Stimulated activated CD4-positive, alpha-beta T cell treated with anti-CD3 and anti-CD28 coated beads, Interleukin-4, amount 100 ng/mL, for 1 hour (primary cell): ENCODE data around the gene SLC39A3.

ENCODE experiments used
- DNase-seq: peaks from one replicate; pipeline ENCODE4 v3.0.0-alpha.2; 2020

The SLC39A3 gene

DNA sequence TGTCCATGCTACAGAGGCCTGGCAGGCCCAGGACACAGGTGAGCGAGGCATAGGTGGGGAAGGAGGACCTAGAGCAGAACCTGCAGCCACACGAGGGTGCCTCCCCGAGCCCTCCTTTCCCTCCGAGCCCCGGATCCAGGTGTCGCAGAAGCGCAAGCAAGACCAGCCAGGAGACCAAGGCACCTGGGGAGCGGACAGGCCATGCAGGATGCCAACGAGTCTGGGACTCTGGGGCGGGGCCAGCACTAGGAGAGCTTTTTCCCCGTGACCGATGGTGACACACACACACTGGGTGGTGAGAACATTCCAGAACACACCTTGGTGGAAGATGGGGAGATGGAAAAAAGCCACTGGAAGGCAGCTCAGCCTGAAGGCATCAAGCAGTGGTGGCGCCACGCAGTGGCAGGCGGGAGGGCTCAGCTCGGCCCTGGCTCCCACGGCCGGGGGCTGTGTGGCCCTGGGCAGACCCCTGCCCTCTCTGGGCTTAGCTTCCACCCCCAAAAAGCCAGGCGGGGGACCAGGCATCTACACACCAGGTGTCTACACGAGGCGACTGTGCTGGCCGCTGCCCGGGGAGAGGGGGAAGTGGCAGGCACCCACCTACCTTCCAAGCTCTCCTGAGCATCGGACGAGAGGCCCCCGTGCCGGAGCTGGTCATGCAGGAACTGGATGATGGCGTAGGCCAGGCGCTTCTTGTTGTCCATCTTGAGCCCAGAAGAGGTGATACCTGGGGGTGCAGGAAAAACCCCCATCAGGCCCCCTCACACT lies 28.7 kb upstream of the SLC39A3 start:
- DNase-seq: no peak

DNA sequence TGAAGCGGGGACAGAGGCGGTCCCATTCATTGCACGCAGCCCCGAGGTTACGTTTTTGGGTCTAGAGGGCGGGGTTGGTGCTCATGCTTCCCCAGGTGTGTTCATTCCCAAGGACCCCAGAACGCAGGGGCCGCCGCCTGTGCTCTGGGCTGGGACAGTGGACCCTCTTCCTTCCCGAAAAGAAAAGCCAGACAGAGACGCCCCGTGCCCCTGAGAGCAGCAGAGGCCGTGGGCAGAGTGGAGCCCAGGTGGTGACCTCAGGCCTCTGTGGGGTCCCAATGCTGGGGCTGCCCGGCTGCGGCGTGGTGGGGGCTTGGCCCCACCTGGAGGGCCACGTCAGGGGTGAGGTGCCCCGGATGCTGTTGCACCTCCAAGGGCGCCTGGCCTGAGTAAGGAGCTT lies 27.9 kb upstream of the SLC39A3 start:
- no peak for DNase-seq

DNA sequence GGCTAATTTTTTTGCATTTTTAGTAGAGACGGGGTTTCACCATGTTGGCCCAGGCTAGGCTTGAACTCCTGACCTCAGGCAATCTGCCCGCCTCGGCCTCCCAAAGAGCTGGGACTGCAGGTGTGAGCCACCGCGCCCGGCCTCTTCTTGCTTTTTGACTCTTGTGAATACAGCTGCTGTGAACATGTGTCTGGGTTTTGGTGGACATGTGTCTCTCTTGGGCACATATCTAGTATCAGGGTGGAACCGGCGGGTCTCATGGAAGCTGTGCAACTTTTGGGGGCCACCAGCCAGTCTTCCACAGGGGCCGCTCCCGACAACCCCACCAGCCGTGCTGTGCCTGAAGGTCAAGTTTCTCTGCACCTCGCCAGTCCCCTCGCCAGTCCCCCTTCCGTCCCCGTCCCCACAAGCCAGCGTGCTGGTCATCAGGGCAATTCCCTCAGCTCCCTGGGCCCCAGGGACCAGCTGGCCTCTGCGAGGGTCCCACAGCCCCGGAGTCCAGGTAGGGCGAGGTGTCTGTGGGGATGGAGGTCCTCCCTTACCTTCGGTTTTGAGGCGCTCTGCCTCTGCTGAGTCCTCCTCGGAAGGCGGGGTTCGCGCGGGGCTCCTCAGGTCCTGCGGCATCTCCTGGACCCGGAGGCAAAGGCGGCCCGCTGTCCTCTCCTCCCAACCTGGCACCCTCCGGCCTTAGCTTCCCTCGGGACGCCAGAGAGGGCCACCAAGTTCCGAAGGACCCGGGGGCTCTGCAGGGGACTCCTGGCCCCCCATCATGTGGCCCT lies 27.0 kb upstream of the SLC39A3 start:
- DNase-seq: no peak

DNA sequence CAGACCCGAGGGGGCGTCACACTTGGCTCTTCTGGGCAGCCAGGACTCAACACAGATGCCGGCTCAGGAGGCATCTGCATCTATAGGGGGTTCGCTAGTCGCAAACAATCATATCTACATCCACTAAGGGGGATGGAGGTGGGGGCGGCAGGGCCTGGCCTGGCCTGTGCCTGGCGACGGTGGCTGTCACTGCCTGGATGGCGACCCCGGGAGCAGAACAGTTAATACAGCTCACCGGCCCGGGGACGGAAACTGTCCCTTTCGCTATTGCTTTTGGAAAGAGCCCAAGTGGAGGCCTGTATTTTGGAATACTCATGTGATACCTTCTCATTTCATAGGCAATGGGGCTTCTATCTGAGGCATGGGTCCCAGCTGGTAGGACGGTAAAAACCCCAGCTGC lies 25.6 kb upstream of the SLC39A3 start:
- no peak for DNase-seq

DNA sequence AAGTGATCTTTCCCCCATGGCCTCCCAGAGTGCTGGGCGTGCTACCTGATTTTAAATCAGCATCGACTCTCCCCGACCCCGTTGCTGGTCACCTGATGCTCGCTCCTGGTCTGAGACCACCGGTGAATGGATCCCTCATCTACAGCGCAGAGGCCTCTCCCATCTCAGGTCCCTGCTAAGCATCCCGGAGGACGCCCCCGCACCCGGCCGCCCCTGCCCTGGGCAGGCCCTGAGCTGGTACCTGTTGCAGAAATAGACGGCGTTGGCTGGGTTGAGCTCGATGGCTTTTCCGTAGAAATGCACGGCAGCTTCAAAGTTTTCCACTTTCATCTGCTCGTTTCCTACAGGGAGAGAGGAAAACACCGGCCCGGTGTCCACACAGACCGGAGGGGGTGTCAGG lies 25.1 kb upstream of the SLC39A3 start:
- DNase-seq: no peak

DNA sequence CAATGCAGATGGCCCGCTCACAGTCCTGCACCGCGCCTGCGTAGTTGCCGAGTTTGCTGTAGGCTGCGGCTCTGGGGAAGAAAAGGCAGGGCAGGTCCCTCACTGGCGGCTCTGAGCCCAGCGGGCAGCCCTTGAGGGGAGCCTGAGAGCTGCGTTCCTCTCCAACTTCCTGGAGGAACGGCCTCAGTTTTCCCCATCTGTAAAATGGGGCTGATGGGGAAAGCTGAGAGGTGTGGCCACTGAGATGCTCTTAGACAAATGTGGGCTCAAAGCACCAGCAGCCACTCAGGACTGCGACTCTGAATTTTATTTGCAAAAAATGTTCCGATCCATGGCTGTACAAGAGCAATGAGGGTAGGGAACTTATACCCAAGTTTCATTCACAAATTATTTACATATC lies 23.9 kb upstream of the SLC39A3 start:
- DNase-seq: no peak

DNA sequence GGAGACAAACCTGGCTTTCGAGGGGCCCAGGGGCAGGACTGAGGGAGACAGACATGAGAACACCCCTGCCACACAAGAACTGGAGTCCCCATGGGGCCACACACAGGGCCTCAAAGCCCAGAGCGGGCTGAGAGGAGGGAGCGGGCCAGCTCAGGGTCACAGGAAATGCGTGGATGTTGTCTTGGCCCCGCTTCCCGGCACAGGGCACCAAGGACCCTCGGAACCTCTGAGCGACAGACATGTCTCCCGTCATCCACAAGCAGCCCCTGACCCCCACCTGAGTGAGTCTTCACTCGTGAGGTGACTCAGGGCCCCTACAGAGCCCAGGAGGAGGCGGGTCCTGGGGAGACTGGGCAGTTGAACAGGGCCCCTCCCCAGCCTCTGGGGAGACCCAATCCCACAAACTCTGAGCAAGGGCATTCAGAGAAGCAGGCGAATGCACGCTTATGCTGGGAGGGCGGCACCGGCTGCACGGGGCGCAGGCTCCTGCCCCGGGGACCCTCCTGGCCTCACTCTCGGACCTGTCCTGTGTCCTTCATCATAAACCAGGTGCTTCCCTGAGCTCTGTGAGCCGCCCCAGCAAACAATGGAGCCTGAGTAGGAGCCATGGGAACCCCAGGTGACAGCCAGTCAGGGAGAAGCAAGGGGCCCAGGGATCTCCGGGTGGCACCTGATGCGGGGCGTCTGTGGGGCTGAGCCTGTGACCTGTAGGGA lies 23.1 kb upstream of the SLC39A3 start:
- DNase-seq: no peak

DNA sequence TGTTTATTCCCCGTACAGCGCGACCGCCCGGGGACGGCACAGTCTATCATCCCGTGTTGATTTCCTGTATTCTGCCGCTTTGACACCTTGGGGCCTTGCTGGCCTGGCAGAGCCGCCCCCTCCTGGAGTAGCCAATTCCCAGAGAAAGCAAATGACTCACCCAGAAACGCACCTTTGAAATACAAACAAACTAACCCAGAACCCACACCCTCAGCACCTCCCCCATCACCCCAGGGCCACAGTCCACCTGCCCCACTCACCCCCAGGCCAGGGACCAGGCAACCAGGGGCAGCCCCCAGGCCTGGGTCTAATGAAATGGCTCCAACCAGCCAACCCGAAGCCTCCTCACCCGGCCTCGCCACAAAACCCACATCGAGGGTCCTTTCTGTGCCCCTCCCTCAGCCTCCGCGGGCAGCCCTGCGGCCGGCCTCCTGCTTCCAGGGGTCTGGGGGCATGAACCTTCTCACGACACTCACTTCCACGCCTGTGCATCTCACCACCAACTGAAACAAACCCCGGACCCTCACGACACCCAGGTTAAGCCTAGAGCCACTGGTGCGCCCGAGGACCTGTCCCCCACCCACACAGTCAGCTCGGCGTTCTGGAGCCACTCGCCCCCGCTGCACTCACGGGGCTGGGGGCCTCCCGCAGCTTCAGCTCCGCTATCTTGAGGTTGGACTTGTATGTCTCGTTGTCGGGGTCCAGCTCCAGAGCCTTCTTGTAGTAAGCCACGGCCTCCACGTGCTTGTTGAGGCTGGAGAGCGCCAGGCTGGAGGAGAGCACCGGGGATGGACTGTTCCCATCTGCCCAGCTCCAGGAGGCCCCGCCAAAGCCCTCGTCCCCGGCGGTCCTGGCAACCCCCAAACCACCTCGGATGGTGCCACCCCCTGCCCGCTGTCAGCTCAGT lies 22.3 kb upstream of the SLC39A3 start:
- DNase-seq: no peak

DNA sequence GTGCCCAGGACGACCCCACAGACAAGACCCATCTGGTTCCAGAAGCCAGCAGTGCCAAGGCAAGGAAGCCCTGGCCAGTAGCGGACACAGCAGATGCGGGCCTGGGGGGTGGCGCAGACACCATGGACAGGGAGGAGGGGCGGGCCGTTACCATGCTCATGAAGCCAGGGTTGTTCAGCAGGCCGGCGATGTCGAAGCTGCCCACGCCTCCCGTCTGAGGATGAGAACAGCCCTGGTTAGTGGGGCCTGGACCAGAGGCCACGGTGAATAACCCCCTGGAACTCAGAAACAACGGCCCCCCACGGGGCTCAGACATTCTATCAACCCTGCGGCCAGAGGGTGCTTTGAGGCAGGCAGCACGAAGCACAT lies 21.5 kb upstream of the SLC39A3 start:
- no peak for DNase-seq

DNA sequence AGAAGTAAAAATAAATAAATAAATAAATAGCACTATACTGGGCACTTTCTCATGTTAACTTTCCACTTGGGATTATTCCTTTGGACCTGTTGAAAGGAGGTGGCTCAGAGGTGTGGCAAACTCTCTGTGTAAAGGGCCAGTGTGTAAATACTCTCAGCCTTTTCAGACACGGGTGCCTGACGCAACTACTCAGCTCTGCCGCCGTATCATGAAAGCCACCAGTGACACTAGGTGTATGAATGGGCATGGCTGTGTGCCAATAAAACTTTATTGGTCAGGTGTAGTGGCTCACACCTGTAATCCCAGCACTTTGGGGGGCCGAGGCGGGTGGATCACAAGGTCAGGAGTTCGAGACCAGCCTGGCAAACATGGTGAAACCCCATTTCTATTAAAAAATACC lies 20.1 kb upstream of the SLC39A3 start:
- DNase-seq: no peak

DNA sequence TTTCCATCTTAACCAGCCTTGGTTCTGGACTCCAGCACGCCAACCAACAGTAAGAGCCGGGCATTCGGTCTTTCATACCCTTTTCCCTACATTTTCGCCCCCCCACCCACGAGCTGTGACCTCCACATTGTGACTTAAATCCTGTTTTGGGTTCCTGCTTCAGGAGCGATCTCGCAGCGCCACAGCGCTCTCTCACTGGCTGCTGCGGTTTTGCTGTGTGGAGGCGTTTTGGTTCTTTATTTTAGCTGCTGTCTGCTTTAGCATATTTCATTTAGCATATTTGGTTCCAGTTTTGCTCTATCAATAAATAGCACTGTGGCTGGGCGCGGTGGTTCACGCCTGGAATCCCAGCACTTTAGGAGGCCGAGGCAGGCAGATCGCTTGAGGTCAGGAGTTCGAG lies 19.5 kb upstream of the SLC39A3 start:
- no peak for DNase-seq

DNA sequence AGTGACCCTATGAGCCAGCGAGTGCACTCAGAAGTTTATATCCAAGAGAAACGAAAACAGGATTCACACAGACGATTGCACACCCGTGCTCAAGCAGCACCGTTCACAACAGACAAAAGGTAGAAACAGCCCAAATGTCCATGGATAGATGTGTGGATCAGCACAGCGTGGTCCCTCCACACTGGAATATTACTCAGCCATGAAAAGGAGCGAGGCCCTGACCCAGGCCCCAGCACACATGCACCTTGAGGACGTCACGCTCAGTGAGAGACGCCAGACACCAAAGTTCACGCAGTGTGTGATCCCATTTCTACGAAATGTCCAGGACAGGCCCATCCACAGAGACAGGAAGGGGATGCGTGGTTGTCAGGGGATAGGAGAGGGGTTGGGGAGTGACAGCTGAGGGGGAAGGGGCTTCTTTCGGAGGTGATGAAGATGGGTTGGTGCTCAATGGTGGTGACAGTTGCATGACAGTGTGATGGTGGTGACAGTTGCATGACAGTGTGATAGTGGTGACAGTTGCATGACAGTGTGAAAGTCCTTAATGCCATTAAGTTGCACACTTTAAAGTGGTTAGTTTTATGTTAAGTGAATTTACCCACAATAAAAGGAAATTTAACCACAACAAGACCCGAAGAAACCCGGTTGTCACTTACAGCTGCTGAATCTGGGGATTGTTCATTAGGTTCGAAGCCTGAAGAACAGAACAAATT lies 18.9 kb upstream of the SLC39A3 start:
- DNase-seq: no peak

DNA sequence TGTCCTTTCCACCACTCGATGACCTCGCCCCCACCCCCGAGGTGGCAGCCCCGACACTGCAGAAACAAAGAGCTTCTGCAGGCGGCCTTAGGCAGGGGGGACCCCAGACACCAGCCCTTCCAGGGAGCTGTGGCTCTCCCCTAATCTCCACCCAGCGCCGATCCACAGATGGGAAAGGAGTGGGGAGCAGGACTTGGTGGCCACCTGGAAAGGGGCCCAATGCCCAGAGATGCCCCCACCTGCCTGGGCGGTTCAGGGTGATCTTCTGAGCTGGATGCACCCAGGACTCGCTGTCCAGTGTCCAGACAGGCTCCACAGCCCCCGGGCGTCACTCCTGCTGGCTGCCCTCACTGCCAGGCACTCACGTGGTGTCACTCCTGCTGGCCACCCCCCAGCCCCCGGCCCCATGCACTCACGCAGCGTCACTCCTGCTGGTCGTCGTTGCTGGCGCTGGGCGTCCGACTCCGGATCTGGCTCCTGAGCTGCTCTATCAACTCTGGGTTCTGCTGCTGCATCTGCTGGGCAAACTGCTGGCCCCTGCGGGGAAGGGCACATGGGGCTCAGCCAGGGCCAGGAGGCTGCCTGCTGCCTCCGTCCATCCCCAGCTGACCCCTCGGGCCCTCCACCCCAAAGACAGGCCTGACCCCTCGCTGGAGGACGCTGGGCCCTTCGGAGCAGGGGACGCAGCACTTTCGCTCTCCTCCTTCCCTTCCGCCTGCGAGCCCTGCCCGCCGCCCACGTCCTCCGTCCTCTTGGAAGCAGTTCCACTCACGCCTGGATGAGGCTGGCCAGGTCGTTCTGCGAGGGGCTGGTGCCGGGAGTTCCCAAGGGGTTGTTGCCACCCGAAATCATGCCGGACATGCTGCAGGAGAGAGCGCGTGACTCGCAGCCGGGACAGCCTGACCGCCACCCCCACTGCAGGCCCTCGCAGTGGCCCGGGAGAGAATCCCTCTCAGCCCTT lies 17.4 kb upstream of the SLC39A3 start:
- DNase-seq: no peak

DNA sequence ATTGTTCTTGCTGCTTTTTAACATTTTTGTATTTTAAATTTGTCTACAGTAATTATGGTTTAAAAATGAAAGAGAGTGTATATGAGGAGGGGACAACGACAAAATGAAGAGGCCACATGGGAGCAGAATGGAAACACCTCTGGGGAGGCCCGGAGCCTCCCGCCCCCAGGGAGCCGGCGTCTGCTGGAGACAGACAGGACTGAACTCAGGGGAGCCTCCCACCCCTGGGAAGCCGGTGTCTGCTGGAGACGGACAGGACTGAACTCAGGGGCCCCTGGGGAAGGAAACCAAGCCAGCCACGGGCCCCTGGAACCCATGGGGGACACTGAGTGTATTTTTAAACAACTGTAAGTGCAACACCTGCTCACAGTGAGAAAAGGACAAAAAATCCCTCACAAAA lies 16.7 kb upstream of the SLC39A3 start:
- no peak for DNase-seq

DNA sequence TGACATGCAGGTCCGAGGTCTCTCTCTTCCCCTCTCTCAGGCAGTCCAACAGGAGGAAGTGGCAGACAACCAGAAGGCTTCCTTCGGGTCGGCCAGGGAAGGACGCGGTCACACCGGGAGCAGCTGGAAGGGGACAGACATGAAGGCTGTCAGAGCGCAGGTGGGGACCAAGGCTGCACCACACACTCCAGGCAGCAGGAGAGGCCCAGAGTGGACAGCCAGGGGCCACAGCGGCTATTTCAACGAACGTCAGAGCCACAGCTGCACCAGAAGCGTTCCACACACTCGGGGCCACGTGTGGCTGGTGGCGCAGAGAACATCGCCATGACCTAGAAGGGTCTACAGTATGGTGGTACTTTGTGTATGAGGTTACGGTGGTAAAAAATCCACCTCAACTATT lies 16.0 kb upstream of the SLC39A3 start:
- no peak for DNase-seq

DNA sequence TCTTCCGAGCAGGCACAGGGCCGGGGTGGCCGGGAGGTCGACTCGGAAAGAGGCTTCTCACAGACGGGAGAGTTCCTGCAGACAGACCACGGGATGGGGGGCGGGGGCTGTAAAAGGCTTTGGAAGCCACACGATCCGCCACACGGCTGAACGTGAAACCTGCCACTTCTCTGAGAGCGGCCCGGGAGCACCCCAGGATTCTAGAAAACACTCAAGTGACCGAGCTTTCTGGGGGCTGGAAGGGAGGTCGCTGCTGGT lies 15.6 kb upstream of the SLC39A3 start:
- DNase-seq: no peak

DNA sequence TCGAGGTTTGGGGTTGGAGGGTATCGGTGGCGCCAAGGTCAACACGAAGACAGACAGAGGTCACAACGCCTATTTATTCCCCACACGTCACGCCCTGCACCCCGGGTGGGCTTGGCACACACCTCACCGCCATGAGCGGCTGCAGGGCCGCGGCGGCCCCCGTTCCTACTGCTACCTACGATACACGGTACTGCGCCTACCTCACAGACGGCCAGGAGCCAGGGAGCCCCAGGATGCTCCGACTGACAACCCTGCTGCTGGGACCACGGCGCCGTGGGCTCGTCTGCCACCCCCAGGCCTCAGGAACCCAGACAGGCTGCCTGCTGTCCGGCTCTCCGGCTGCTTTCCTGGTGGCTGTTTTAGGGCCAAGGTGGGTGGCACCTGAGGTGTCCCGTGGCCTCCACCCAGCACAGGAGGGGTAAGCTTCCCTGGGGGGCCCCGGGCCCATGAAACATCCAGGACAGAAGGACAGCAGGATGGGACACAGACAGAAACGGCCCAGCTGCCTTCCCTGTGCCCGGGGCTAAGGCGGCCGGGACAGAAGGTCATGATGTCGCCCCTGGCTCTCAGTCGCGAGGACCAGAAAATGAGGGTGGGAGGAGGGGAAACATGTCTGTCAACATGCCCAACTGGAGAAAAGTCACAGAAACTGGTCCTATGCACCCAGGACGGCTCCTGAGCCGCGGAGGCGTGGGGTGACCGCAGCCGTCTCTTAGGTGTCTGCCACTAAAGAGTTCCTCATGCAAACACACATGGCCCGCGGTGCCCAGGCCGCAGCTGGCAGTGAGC lies 15.0 kb upstream of the SLC39A3 start:
- DNase-seq: no peak

DNA sequence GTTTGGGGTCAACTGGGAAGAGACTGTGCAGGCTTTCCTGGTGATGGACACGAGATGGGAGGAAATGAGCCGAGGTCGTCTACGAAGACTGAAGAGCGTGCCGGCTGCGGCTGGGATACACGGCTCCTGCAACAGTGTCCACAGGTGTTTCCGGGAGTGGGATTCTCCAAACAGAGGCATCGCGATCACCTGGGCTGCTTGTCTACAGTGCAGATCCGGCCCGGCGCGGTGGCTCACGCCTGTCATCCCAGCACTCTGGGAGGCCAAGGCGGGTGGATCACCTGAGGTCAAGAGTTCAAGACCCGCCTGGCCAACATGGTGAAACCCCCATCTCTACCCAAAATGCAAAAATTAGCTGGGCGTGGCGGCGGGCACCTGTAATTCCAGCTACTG lies 11.6 kb upstream of the SLC39A3 start:
- DNase-seq: no peak

DNA sequence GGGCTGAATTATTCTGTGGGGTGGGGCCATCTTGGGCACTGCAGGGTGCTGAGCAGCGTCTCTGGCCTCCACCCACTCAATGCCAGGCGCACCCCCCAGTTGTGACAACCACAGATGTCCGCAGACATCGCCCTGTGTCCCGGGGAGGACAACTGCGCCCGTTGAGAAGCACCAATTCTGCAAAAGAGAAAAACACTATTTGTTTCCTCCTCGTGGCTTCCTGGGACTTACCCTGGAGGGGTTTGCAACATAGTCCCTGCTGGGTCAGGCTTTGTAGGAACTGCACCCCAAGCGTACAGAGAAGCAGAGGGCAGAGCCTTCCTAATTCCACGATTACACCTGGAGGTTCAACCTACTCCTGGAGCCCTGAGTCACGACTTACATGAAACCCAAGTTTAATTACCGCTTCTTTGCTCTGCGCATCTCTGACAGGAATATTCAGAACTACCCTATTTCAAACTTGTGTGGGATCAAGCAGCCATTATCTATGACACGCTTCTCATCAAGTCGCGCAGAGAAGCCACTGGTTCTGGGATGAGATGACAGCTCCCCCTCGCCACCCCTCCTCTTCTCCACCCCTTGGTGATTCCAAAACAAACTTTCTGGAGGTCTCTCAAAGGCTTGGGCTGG lies 11.1 kb upstream of the SLC39A3 start:
- no peak for DNase-seq

DNA sequence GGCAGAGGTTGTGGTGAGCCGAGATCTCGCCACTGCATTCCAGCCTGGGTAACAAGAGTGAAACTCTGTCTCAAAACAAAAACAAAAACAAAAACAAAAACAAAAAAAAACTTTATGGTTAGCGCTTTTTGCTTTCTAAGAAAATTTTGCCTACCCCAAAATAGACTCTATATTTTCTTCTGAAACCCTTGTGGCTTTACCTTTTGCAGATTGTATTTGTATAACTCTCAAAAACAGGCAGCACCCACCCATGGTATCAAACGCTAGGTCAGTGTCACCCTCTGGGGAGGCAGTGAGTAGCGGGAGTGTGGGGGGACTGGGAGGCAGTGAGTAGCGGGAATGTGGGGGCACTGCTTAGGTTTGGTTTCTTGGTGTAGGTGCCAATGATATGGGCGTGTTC lies 7.5 kb upstream of the SLC39A3 start:
- DNase-seq: no peak
